ENCODE measurements around the gene SCGB3A1.
A peak's percentile ranks its signal among the peaks of the same experiment; 100 is the strongest.

The SCGB3A1 gene

DNA sequence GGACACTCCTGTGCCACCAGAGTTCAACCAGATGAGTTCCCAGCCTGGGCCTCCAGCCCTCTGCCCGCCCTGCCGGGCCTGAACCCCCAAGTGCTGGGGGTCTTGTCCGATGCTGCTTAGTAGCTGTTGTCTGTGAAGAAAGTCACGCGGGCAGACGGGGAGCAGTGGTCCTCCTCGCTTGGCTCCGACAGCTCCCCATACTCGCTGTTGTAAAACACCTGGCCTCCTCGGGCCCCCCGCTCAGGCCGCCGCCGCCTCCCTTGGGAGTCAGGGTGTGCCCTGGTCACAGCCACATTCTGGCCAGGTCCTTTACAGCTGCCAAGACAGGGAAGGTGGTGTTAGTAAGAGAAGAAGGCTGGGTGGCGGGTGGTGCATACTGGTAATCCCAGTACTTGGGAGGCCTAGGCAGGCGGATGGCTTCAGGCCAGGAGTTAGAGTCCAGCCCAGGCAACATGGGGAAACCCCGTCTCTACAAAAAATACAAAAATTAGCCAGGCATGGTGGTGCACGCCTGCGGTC, 11.8 kb upstream of the SCGB3A1 start:
- DNase-seq, result no peak

GRCh38 chr5:180602481-180603075, 11.3 kb upstream of the SCGB3A1 start:
- peak; percentile 32 for DNase-seq

GRCh38 chr5:180601591-180602480, 10.5 kb upstream of the SCGB3A1 start:
- peak; percentile 30 for DNase-seq

- DNase-seq, result peak; percentile 20
Measured at GRCh38 chr5:180600554-180601041, 9.3 kb upstream of the SCGB3A1 start.

- peak; percentile 30 for DNase-seq
Measured at GRCh38 chr5:180599981-180600553, 8.8 kb upstream of the SCGB3A1 start.

- no peak for DNase-seq
Measured at GRCh38 chr5:180599590-180599914, 8.3 kb upstream of the SCGB3A1 start.

- DNase-seq, result peak; percentile 30
Measured at GRCh38 chr5:180598797-180599589, 7.7 kb upstream of the SCGB3A1 start.

GRCh38 chr5:180598316-180598701, 7.0 kb upstream of the SCGB3A1 start:
- DNase-seq, result no peak

GRCh38 chr5:180596668-180597231, 5.5 kb upstream of the SCGB3A1 start:
- no peak for DNase-seq

DNA sequence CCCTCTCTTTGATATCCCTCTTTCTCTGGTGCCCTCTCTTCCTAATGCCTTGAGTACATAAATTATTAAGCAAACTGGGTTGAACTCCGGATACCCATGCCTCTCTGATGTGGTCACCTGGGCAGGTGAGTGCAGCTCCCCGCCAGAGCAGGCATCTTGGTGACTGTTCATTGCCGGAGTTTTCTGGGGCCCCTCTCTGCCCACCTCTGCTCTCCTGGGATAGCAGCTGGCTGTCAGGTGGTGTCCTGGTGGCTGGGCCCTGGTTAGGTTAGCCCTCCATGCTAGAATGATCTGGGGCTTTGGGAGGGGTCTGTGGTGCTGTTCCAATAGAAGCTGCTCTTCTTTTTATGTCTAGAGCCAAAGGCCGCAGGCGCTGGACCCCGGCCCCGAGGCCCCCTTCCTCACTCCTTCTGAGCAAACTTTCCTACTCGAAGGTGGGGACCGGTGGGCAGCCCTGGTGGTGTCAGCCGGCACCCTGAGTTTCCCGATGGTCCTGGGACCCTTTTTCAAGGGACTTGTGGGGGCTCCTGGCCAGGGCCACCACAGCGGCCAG, 4.9 kb upstream of the SCGB3A1 start:
- no peak for DNase-seq

GRCh38 chr5:180595381-180596114, 4.2 kb upstream of the SCGB3A1 start:
- DNase-seq, result no peak

GRCh38 chr5:180595046-180595379, 3.7 kb upstream of the SCGB3A1 start:
- no peak for DNase-seq

GRCh38 chr5:180594311-180595045, 3.2 kb upstream of the SCGB3A1 start:
- no peak for DNase-seq

GRCh38 chr5:180593446-180594206, 2.3 kb upstream of the SCGB3A1 start:
- DNase-seq, result no peak

DNA sequence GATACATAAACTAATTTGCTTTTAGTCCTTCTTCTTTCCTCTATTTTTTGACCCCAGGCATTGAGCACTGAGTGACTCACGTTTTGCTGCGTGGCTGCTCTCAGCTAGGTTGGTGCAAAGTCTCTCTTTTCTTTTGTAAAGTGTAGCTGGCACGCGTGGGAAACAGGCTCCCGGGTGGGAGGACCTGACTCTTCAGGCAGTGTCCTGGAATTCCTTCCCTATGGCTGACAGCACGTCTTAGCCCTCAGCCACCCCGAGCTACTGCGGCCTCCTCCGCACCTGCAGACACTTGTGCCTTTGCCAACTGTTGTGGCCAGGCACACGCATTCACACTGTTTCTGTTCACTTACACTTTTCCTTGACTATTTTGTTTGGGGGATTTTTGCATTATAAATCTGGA, 877 bp upstream of the SCGB3A1 start:
- no peak for DNase-seq

DNA sequence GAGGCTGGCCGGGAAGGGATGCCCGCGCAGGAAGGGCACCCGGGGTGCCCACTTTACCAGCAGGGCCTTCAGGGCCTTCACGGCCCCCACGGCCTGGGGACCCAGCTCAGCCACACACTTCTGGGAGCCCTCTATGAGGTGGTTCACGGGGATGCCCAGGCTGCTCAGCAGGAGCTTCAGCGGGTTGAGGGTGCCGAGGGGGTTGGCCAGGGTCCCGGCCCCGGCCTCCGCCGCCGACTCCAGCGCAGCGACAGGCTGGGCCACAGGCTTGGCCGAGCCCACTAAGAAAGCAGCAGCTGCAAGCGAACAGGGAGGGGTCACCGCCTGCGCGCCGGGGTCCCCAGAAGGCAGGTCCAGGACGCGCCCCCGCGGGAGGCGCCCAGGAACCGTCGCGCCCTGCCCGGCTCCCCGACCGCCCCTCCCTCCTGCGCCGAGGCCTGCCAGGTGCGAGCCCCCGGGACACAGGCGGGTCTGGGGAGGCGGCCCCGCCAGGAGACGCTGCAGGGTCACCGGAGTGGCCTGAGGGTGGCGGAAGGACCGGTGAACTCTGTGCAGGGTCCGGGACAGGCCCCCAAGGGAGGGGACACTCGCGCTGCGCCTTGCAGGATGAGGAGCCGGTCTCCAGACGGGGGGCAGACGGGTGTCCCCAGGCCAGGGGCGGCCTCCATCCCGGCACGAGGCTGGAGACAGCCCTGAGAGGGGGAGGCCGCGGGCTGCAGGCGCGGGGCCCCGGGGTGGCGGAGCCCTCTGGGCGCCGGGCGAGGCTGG, 572 bp downstream of the SCGB3A1 start:
- DNase-seq, result peak; percentile 56

DNA sequence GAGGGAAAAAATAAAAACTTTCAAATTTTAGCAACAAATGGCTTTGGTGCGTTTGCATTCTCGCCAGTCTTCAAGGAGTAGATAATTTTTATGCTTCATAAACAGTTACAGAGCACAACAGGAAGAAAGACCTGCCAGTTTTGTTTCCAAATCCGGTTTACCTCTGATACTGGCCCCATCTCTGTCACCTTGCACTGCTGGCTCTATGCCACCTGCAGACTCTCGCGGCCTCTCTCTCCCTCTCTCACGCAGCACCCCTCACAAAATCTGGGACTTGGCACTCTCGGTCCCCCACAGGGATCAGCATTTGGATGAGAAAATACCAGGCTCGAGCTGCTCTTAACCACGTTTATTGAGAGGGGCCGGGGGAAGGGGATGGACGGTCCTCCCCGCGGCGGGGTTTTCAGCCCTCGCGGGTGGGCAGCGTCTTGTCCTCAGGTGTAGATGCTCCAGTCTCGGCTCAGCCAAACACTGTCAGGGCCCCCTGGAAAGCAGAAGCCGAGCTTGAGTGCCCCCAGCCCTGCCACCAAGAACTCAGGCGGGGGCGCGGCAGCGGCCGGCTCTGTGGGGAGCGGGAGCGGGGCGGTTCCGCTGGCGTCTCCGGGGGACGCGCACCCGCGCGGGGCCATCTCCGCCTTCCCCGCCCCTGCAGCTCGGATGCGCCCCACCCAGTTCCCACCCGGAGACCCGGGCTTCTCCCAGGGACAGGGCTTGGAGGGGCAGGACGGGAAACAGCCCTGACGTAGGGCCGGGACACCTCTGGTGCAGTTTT, 1.3 kb downstream of the SCGB3A1 start:
- DNase-seq, result no peak

DNA sequence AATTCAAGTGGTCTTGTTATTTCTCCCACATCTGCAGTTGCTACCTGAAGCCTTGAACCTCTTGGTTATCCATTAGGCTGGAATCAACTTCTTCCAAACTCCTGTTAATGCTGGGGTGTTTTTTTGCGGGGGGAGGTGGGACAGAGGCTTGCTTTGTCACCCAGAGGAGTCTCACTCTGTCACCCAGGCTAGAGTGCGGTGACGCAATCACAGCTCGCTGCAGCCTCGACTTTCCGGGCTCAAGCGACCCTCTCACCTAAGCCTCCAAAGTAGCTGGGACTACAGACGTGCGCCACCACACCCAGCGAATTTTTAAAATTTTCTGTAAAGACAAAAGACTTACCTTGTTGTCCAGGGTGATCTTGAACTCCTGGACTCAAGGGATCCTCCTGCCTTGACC, 4.4 kb downstream of the SCGB3A1 start:
- DNase-seq, result no peak

DNA sequence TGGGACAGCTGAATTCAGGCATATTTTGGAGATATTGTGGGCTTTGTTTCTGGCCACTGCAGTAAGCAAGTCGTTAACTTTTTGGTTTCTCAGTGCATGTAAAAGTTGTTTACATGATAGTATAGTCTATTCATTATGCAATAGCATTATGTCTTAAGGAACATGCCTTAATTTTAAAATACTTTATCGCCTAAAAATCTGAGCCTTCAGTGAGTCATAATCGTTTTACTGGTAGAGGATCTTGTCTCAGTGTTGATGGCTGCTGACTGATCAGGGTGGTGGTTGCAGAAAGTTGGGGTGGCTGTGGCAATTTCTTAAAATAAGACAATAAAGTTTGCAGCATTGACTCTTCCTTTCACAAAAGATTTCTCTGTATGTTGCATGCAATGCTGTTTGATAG, 5.1 kb downstream of the SCGB3A1 start:
- no peak for DNase-seq
